Esophagus muscularis mucosa (tissue), 4 donors: ENCODE results near the gene ENOX2. TPM values are rescaled to one million over a fixed set of nuclear protein-coding genes. Genes with fewer than 3 reads are reported as not detected.

Experiments used
- DNase-seq: peaks from one replicate; pipeline ENCODE4 v3.0.0-alpha.2; 2017; ENCODE audit errors: extremely low spot score
- H3K27ac ChIP-seq, 4 donors: fragments of 200-600 bp; sonication (generic); replicated peaks in 1 of 4; 1 replicate in 3 of 4; 2 replicates in 1 of 4; pipeline ENCODE4 v1.5.1; 2016 to 2019; ENCODE audit warnings: mild to moderate bottlenecking in 1 of 4
- H3K27me3 ChIP-seq, 4 donors: fragments of 200-600 bp; sonication (generic); one replicate each; pipeline versions ENCODE4 v1.5.1 to v1.6.0; 2016 to 2019
- H3K36me3 ChIP-seq, 4 donors: fragments of 200-600 bp; sonication (generic); one replicate each; pipeline ENCODE4 v1.5.1; 2016 to 2019
- H3K4me1 ChIP-seq, 4 donors: fragments of 200-600 bp; sonication (generic); one replicate each; pipeline ENCODE4 v1.5.1; 2016 to 2019
- H3K4me3 ChIP-seq, 4 donors: fragments of 200-600 bp; sonication (generic); 1 replicate in 2 of 4; 2 replicates in 2 of 4; pipeline ENCODE4 v1.5.1; 2016 to 2019; ENCODE audit warnings: mild to moderate bottlenecking in 4 of 4, moderate library complexity in 1 of 4
- H3K9me3 ChIP-seq, 4 donors: fragments of 200-600 bp; sonication (generic); 1 replicate in 3 of 4; 2 replicates in 1 of 4; pipeline ENCODE4 v1.5.1; 2016 to 2019
- CTCF ChIP-seq, 3 experiments: fragments of 200-600 bp in 2 of 3; fragments of 450-650 bp in 1 of 3; sonication (generic) in 2 of 3; IDR thresholded peaks; one replicate each; pipeline ENCODE4 v1.5.1; 2017 to 2019; ENCODE audit warnings: antibody characterized with exemption in 3 of 3, mild to moderate bottlenecking in 2 of 3, moderate library complexity in 1 of 3
- EP300 ChIP-seq: sonication (generic); formaldehyde crosslinking; IDR thresholded peaks from one replicate; pipeline ENCODE4 v1.6.1; 2017; ENCODE audit warnings: antibody characterized with exemption
- POLR2A ChIP-seq: fragments of 450-650 bp; IDR thresholded peaks from one replicate; pipeline ENCODE4 v1.6.1; 2017; ENCODE audit warnings: antibody characterized with exemption, moderate library complexity, mild to moderate bottlenecking, low read depth
- POLR2AphosphoS5 ChIP-seq, 2 donors: sonication (generic); formaldehyde crosslinking; IDR thresholded peaks; one replicate each; pipeline ENCODE4 v1.6.1; 2017; ENCODE audit warnings: antibody characterized with exemption in 2 of 2
- WGBS: methylation state at CpG from one replicate; pipeline ENCODE4 v1.1.5; 2018; 5-methylcytosine and 5-hydroxymethylcytosine counted together
- intact Hi-C: fragments of 100-400 bp; cut with DNase I; formaldehyde crosslinking; loops from one replicate; pipeline ENCODE4 v1.15.1; 2023
- total RNA-seq, 4 donors: library from RNA; depleted of rRNA; stranded (reverse); fragments of >200 nt; gene quantifications; one replicate each; pipeline versions ENCODE4 v1.1.0 to v1.2.1, GENCODE V29; 2016

Gene ENOX2
- total RNA-seq, 4 donors from 2014 or later, result 12.4 to 17.1 (median 15.5) TPM

GRCh38 chrX:130652824-130653578 lies 250.0 kb downstream of the ENOX2 start:
- intact Hi-C loops, result no loop called here
- no peak overlapping the region for H3K4me3 ChIP-seq
- 75% methylated on average over 6 of the region's 6 CpGs for WGBS
- H3K27me3 ChIP-seq, result no peaks in the 10 kb centered on the region
- TF ChIP-seq EP300, result no peak
- no peak for TF ChIP-seq POLR2A
- TF ChIP-seq POLR2AphosphoS5 (IDR thresholded peaks at IDR 0.05), result no peak
- no peak for TF ChIP-seq CTCF (IDR thresholded peaks at IDR 0.05)
- H3K9me3 ChIP-seq, result no peaks in the 10 kb centered on the region
- DNase-seq, result no peak
- no peak overlapping the region for H3K27ac ChIP-seq
- no peaks in the 10 kb centered on the region for H3K36me3 ChIP-seq
- H3K4me1 ChIP-seq, result no peaks in the 10 kb centered on the region

- no peak overlapping the region for H3K27ac ChIP-seq
- H3K4me3 ChIP-seq, result no peak overlapping the region
- peaks cover 0 to 6% (median 5%) of the 10 kb centered on the region in 4 donors for H3K36me3 ChIP-seq
- no peak for DNase-seq
- TF ChIP-seq CTCF (IDR thresholded peaks at IDR 0.05), result no peak
- TF ChIP-seq EP300, result no peak
- TF ChIP-seq POLR2AphosphoS5 (IDR thresholded peaks at IDR 0.05), result no peak
- no peak for TF ChIP-seq POLR2A
- no peaks in the 10 kb centered on the region for H3K4me1 ChIP-seq
- no peaks in the 10 kb centered on the region for H3K9me3 ChIP-seq
- no peaks in the 10 kb centered on the region for H3K27me3 ChIP-seq
- intact Hi-C loops, result no loop called here
These were observed 253.3 kb downstream of the ENOX2 start for GRCh38 chrX:130649738-130650137.

GRCh38 chrX:130647468-130647867 lies 255.5 kb downstream of the ENOX2 start:
- TF ChIP-seq POLR2A, result no peak
- no peak for TF ChIP-seq POLR2AphosphoS5 (IDR thresholded peaks at IDR 0.05)
- no peak for TF ChIP-seq EP300
- no peak for TF ChIP-seq CTCF (IDR thresholded peaks at IDR 0.05)
- H3K27ac ChIP-seq, result no peak overlapping the region
- no peaks in the 10 kb centered on the region for H3K27me3 ChIP-seq
- 60% methylated on average over 1 of the region's 1 CpG for WGBS
- no peaks in the 10 kb centered on the region for H3K4me1 ChIP-seq
- H3K4me3 ChIP-seq, result no peak overlapping the region
- peaks cover 0 to 6% (median 5%) of the 10 kb centered on the region in 4 donors for H3K36me3 ChIP-seq
- DNase-seq, result no peak
- intact Hi-C loops, result no loop called here
- no peaks in the 10 kb centered on the region for H3K9me3 ChIP-seq

GRCh38 chrX:130645955-130646583 lies 256.9 kb downstream of the ENOX2 start:
- H3K27me3 ChIP-seq, result no peaks in the 10 kb centered on the region
- H3K36me3 ChIP-seq, result peaks cover 0 to 6% (median 5%) of the 10 kb centered on the region in 4 donors
- no peak overlapping the region for H3K27ac ChIP-seq
- no peaks in the 10 kb centered on the region for H3K9me3 ChIP-seq
- H3K4me3 ChIP-seq, result no peak overlapping the region
- no peaks in the 10 kb centered on the region for H3K4me1 ChIP-seq
- no peak for DNase-seq
- intact Hi-C loops, result no loop called here
- WGBS, result 82% methylated on average over 6 of the region's 9 CpGs
- no peak for TF ChIP-seq EP300
- TF ChIP-seq POLR2A, result no peak
- no peak for TF ChIP-seq CTCF (IDR thresholded peaks at IDR 0.05)
